GM18505 (cell line): ENCODE measurements around the gene ERC1.

Experiments
- ATAC-seq: cut with Tn5 transposase; IDR thresholded peaks from one replicate; pipeline ENCODE4 v1.9.1; 2021; ENCODE audit not compliant: unreplicated experiment
- POLR2A ChIP-seq: IDR thresholded peaks from 4 replicates; pipeline ENCODE4 v1.6.1; 2011; ENCODE audit warnings: borderline replicate concordance; ENCODE audit not compliant: insufficient read depth, insufficient read length; ENCODE audit errors: extremely low read depth

The ERC1 gene

DNA sequence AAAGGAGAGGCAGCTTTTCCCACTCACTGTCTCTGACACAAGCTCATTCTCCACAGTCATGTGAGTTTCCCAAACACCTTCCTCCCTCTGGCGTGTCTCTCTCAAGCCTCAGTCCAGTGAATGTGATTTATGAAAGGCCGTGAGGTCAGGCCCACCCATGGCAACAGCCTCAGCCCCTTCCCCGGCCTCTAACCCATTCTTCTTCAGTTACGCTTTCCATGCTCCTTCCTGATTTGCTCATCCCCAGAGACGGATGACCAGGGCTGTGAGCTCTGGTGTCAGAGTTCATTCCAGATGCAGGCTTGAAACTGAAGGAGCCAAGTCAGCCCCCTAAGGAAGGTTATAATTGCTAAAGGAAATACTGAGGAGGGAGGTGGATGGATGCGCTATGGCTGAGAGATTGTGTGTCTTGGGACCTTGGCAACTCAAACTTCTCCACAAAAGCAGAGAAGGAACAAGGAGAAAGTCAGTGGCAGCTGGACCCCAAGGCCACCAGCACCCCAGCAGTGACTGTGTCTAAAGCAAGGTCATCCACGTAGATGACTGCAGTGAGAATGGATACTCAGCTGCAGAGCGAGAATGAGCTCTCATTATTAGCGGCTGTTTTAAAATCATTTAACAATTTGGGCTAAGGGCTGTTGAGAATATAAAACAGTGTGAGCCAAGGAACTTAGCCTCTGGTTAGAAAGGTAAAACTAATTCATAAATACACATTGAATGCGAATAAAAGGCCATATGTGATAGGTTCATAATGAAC, 519.2 kb downstream of the ERC1 start:
- no peak for TF ChIP-seq POLR2A
- ATAC-seq, result no peak

DNA sequence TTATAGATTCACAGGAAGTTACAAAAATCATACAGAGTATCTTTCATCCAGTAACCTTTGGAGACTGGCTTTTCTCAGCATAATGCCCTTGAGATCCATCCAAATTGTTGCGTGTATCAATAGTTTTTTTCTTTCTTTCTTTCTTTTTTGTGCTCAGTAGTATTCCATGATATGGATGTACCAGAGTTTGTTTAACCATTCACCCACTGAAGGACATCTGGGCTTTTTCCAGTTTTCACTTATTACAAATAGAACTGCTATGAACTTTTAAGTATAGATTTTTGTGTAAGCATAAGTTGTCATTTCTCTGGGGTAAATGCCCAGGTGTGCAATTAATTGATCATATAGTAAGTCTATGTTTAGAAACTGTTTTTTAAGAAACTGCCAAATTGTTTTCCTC, 524.0 kb downstream of the ERC1 start:
- no peak for TF ChIP-seq POLR2A
- no peak for ATAC-seq

- no peak for ATAC-seq
- TF ChIP-seq POLR2A, result no peak
Observed at GRCh38 chr12:1515428-1515827, 524.4 kb downstream of the ERC1 start.

- no peak for ATAC-seq
Observed at GRCh38 chr12:1517007-1517406, 526.0 kb downstream of the ERC1 start.

DNA sequence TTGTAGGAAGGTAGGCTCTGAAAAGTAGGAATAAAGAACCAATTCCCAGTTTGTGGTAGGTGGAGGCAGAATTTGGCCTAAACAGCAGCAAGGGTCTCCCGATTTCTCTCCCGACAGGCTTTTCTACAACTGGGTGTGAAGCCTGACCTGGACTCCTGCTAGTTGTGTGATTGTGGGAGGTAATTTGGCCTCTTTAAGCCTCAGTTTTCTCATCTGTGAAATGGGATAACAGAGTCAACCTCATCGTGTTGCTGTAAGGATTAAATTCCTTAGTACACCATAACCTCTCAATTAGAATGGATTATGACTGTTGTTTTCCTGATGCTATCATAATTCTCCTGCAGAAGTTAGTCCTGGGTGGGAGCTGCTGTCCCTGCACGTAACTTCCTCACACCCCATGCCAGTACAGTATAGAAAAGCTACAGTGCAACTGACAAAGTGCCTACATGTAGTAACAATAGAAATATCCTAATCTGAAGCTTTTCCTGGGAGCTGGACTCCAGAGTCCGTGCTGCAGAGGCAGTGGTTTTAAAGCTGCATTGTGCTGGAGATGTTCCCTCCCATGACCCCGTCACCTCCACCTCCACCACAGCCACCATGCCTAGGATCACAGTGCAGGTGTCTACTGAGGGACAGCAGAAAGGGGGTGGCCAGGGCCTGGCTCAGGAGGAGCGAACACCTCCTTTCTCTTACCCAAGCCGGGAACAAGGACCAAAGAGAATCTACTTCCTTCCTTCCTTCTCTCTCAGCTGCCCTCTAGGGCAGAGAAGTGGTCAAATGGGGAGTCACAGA, 526.9 kb downstream of the ERC1 start:
- TF ChIP-seq POLR2A, result no peak
- ATAC-seq, result no peak

More at GRCh38 chr12:1517007-1517406, 526.0 kb downstream of the ERC1 start:
- no peak for TF ChIP-seq POLR2A

GRCh38 chr12:1518591-1519516, 527.8 kb downstream of the ERC1 start:
- ATAC-seq, result no peak
- no peak for TF ChIP-seq POLR2A

DNA sequence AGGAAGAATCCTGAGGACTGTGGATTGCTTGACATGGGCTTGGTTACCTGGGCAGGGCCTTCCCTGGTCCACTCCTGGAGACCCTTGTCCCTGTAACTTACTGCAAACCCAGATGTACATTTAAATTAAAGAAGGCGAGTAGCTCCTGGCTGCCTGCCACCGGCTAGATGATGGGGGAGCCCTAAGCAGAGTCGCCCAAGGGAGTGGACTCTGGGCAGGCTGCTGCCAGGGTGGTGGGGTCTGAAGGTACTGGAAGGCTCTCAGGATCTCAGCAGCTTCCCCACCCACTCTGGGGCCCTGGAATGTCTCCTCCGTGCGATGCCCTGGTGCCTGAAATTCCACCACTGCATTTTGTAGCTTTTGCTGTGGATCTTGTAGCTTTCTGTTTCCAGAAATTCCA, 528.6 kb downstream of the ERC1 start:
- no peak for ATAC-seq
- TF ChIP-seq POLR2A, result no peak

DNA sequence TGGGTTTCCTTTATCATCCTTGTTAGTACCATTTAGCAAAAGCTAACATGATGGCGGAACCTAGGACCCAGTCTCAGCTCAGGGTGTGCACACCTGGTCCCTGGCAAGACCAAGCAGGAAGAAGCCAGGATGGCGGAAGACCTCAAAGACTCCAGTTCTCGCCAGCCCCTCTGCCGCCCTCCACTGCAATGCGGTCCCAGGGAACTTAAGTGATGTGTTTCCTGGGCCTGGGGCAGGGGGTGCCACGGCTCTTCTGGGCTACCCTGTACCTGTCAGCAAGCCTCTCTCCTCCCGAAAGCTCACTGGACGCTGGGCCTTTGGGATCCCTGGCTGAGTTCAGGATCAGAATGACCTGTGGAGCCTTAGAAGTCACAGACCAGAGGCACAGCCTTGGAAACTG, 532.0 kb downstream of the ERC1 start:
- TF ChIP-seq POLR2A, result no peak
- no peak for ATAC-seq

GRCh38 chr12:1523558-1524050, 532.6 kb downstream of the ERC1 start:
- no peak for TF ChIP-seq POLR2A
- no peak for ATAC-seq

DNA sequence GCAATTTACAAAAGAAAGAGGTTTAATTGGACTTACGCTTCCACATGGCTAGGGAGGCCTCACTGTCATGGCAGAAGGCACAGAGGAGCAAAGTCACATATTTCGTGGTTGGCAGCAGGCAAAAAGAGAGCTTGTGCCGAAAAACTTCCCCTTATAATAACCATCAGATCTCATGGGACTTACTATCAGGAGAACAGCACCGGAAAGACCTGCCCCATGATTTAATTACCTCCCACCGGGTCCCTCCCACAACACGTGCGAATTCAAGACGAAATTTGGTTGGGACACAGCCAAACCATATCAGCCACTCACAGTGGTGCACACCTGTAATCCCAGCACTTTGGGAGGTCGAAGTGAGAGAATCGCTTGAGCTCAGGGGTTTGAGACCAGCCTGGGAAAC, 534.8 kb downstream of the ERC1 start:
- TF ChIP-seq POLR2A, result no peak
- no peak for ATAC-seq

GRCh38 chr12:1527789-1528188, 536.8 kb downstream of the ERC1 start:
- no peak for TF ChIP-seq POLR2A
- ATAC-seq, result no peak

DNA sequence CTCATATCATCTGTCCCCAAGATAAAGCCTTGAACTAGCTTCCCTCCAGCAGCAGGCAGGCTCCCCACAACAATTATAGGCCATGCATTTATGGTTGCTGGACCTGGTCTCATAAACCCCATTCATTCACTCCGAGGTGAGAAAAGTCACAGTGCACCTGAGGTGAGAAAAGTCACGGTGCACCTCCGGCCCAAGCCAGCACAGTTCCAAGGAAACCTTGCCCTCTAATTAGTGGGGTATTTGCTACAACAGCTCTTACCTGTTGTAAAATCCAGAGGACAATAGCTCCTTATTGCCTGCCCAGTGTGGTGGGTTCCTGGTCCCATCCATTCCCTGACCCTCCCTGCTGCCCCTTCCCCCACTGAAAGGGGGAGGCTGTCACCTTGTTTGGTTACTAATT, 537.8 kb downstream of the ERC1 start:
- no peak for ATAC-seq
- no peak for TF ChIP-seq POLR2A
